GM23338 (cell line): ENCODE measurements around the gene TUBA3D. TPM values are rescaled to one million over a fixed set of nuclear protein-coding genes. Genes with fewer than 3 reads are reported as not detected.

Experiments
- ATAC-seq: fragments of 200-7000 bp; cut with Tn5 transposase; 3 replicates; pipeline ENCODE4 v1.9.1; 2020
- DNase-seq: peaks from one replicate; pipeline ENCODE4 v3.0.0-alpha.2; 2015; ENCODE audit warnings: low spot score
- H2AFZ ChIP-seq: fragments of 200-600 bp; sonication (generic); 2 replicates; pipeline ENCODE4 v1.8.0; 2016; ENCODE audit warnings: antibody characterized with exemption, mild to moderate bottlenecking, moderate library complexity
- H3F3A ChIP-seq: fragments of 200-600 bp; sonication (generic); replicated peaks from 2 replicates; pipeline ENCODE4 v1.8.0; 2017; ENCODE audit warnings: antibody characterized with exemption, mixed run types, low read depth
- H3K27ac ChIP-seq: fragments of 200-600 bp; sonication (generic); 2 replicates; pipeline ENCODE4 v1.6.1; 2016; ENCODE audit warnings: low read depth
- H3K27me3 ChIP-seq: fragments of 200-600 bp; sonication (generic); 2 replicates; pipeline ENCODE4 v1.8.0; 2016; ENCODE audit warnings: mild to moderate bottlenecking, mixed run types, moderate library complexity; ENCODE audit not compliant: insufficient read depth
- H3K36me3 ChIP-seq: fragments of 200-600 bp; sonication (generic); 2 replicates; pipeline ENCODE4 v1.8.0; 2016; ENCODE audit warnings: mild to moderate bottlenecking; ENCODE audit not compliant: insufficient read depth
- H3K4me1 ChIP-seq: fragments of 200-600 bp; sonication (generic); 2 replicates; pipeline ENCODE4 v1.8.0; 2016; ENCODE audit warnings: mild to moderate bottlenecking, moderate library complexity; ENCODE audit not compliant: insufficient read depth
- H3K4me2 ChIP-seq: fragments of 200-600 bp; sonication (generic); 2 replicates; pipeline ENCODE4 v1.7.1; 2017; ENCODE audit warnings: mixed run types
- H3K4me3 ChIP-seq: fragments of 200-600 bp; sonication (generic); 2 replicates; pipeline ENCODE4 v1.6.1; 2016; ENCODE audit warnings: mixed run types
- H3K79me2 ChIP-seq: fragments of 200-600 bp; sonication (generic); replicated peaks from 2 replicates; pipeline ENCODE4 v1.8.0; 2017; ENCODE audit warnings: mild to moderate bottlenecking; ENCODE audit not compliant: insufficient read depth
- H3K9me2 ChIP-seq: fragments of 200-600 bp; sonication (generic); 2 replicates; pipeline ENCODE4 v1.8.0; 2017; ENCODE audit not compliant: insufficient read depth
- H4K20me1 ChIP-seq: fragments of 200-600 bp; sonication (generic); replicated peaks from 2 replicates; pipeline ENCODE4 v1.8.0; 2017; ENCODE audit warnings: mild to moderate bottlenecking; ENCODE audit not compliant: insufficient read depth
- H3K27ac Mint-ChIP-seq: 2 replicates; pipeline ENCODE4 v1.8.0; 2020; ENCODE audit warnings: inconsistent platforms, mild to moderate bottlenecking, moderate library complexity, mixed read lengths
- H3K27me3 Mint-ChIP-seq: 3 replicates; pipeline ENCODE4 v1.8.0; 2022; ENCODE audit warnings: low read depth, mild to moderate bottlenecking, moderate library complexity, mixed read lengths, inconsistent platforms; ENCODE audit not compliant: insufficient read depth, poor library complexity
- H3K36me3 Mint-ChIP-seq: 3 replicates; pipeline ENCODE4 v1.8.0; 2021; ENCODE audit warnings: low read depth, mild to moderate bottlenecking, inconsistent platforms, moderate library complexity, mixed read lengths
- H3K4me1 Mint-ChIP-seq: 3 replicates; pipeline ENCODE4 v1.8.0; 2020; ENCODE audit warnings: mild to moderate bottlenecking, inconsistent platforms, mixed read lengths
- H3K4me3 Mint-ChIP-seq: 3 replicates; pipeline ENCODE4 v1.8.0; 2021; ENCODE audit warnings: moderate library complexity, mild to moderate bottlenecking, inconsistent platforms, mixed read lengths
- H3K9me3 Mint-ChIP-seq: 3 replicates; pipeline ENCODE4 v1.8.0; 2020; ENCODE audit warnings: moderate library complexity, mild to moderate bottlenecking, inconsistent platforms, mixed read lengths
- CREB1 ChIP-seq: fragments of 250-450 bp; sonication (Bioruptor Pico); IDR thresholded peaks from 2 replicates; pipeline ENCODE4 v1.5.0; 2020; ENCODE audit warnings: low read depth, mild to moderate bottlenecking, moderate library complexity
- JUNB ChIP-seq: IDR thresholded peaks from one replicate; pipeline ENCODE4 v1.6.1; 2016; ENCODE audit warnings: antibody characterized with exemption; ENCODE audit not compliant: unreplicated experiment
- NANOG ChIP-seq: IDR thresholded peaks from 2 replicates; pipeline ENCODE4 v1.6.1; 2016; ENCODE audit warnings: antibody characterized with exemption, borderline replicate concordance
- POLR2AphosphoS5 ChIP-seq: IDR thresholded peaks from 2 replicates; pipeline ENCODE4 v1.6.1; 2016; ENCODE audit warnings: antibody characterized with exemption, low read depth
- STAT1 ChIP-seq: IDR thresholded peaks from one replicate; pipeline ENCODE4 v1.6.1; 2016; ENCODE audit warnings: antibody characterized with exemption; ENCODE audit not compliant: unreplicated experiment
- ZNF114 ChIP-seq: fragments of 250-450 bp; sonication (Bioruptor Pico); IDR thresholded peaks from 2 replicates; pipeline ENCODE4 v1.5.0; 2020; ENCODE audit warnings: mild to moderate bottlenecking, moderate library complexity
- ZNF331 ChIP-seq: fragments of 250-450 bp; sonication (Bioruptor Pico); IDR thresholded peaks from 2 replicates; pipeline ENCODE4 v1.5.0; 2020; ENCODE audit warnings: low read depth, mild to moderate bottlenecking, moderate library complexity
- polyA plus RNA-seq: library from polyadenylated mRNA; unstranded; fragments of >200 nt; fragmentation: Nextera tagmentation; extraction: Ambion mirVana; gene quantifications from 2 replicates; pipeline ENCODE4 v1.2.1, GENCODE V29; 2016
- total RNA-seq: library from RNA; depleted of rRNA; stranded (reverse); fragments of >200 nt; shearing (Covaris generic); gene quantifications from 2 replicates; pipeline ENCODE4 v1.2.3, GENCODE V29; 2014
- TF ChIP-seq, protein P1 (sequence below): fragments of 250-450 bp; sonication (Bioruptor Pico); IDR thresholded peaks from 2 replicates; pipeline ENCODE4 v1.5.0; 2020; ENCODE audit warnings: mild to moderate bottlenecking, moderate library complexity
- TF ChIP-seq, protein P2 (sequence below), 2 experiments: fragments of 200-600 bp in 1 of 2; sonication (generic) in 1 of 2; conservative IDR thresholded peaks; 2 replicates each; pipeline versions ENCODE4 v1.5.1 to v1.6.1; 2016 to 2017; ENCODE audit warnings: antibody characterized with exemption in 2 of 2, low read depth in 2 of 2, mild to moderate bottlenecking in 2 of 2, moderate library complexity in 1 of 2

The TUBA3D gene
- total and polyA plus RNA-seq, 2 experiments from 2014 or later, result 0.27 TPM; not detected in 1

DNA sequence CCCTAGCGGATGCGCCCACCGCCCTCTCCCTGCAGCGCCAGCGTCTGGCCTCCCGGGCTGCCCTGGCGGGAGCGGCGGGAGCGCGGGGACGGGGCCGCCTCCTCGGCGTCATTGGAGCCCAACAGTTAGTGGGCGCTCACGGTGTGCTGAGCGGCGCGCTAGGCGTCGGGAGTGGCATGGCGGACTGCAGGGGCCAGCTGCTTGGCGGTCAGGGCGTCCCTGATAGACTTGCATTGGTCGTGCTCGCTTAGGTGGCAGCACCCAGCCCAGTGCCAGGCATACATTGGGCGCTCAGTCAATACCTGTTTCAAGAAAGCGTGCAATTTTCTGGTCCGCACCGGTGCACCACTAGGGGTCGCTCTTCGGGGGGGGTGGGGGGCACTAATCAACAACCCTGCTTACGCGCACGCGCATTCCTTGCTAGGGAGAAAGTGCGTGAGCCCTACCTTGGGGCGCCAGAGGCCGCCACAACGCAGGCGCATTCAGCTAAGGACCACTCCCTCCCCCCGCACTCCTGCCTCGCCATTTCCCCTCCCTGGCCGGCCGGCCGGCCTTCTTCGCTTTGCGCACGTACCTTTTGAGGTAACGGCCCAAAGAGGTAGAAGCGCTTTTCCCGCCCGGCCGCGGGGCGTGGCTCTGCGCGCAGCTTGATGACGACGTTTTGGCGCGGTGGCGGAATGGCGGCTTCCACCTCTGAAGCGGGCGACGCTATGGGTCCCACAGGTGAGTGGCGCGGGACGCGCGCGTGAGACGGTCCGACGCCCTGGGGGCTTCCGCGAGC lies 16.7 kb downstream of the TUBA3D start:
- peaks cover 19% of the 10 kb centered on the region for H3K27me3 Mint-ChIP-seq
- ATAC-seq, result peak; percentile 84

DNA sequence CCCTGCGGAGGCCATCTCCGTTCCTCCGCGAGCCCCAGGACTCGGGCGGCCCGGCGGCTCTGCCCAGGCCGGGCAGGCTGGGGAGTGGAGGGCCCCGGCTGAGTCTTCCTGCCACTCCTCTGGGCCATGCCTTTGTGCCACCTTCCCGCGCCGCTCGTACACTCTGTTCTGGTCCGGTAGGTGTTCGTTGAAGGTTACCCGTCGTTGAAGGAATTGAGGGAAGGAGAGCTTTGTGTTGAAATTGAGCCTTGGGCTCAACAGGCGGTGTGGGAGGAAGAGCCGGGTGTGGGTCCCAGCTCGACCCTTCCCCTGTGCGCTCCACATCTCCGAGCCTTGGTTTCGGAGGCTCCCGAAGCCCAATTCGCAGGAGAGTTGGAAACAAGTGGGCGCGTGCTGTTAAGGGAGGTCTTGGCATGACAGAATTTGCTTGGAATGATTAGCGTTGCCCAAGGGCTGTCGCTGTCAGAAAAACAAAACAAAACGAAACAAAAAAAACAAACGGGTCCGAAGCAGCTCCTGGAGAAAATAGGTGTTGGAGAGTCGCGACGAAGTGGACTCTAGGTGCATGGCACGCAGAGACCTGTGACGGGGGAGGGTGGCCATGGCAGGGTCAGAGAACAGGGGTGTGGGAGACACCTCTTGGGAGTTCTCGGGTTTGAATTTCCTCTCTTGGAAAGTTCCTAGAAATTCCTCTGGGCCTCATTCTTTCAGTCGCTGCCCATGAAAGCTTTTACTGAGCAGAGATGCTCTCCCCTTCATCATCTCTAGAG lies 17.5 kb downstream of the TUBA3D start:
- Mint-ChIP-seq H3K36me3 (peaks cover 19% of the 10 kb centered on the region), H3K27ac (peak overlapping the region; percentile 100), H3K4me1 (peaks cover 12% of the 10 kb centered on the region), H3K9me3 (no peaks in the 10 kb centered on the region; the same call in 2 of the 3 replicates), H3K4me3 (peak overlapping the region; percentile 99), H3K27me3 (peaks cover 19% of the 10 kb centered on the region)
- peak overlapping the region; percentile 95 for H3K4me2 ChIP-seq
- no peaks in the 10 kb centered on the region for H3K36me3 ChIP-seq
- H3K79me2 ChIP-seq, result peaks cover 44% of the 10 kb centered on the region
- DNase-seq (peak; percentile 43), ATAC-seq (peak; percentile 24)
- no peaks in the 10 kb centered on the region; the same call in 1 of the 2 replicates for H3K4me1 ChIP-seq
- no peaks in the 10 kb centered on the region for H3K27me3 ChIP-seq
- peak overlapping the region; percentile 90 for H3K4me3 ChIP-seq
- H4K20me1 ChIP-seq, result no peaks in the 10 kb centered on the region
- H3K9me2 ChIP-seq, result no peaks in the 10 kb centered on the region
- H3K27ac ChIP-seq, result peak overlapping the region; percentile 94
- no peak overlapping the region; the same call in 1 of the 2 replicates for H2AFZ ChIP-seq
- H3F3A ChIP-seq, result no peaks in the 10 kb centered on the region
- TF ChIP-seq ZNF331 (no peak), POLR2AphosphoS5 (no peak), ZNF114 (CRISPR knock-in tag) (no peak), CREB1 (CRISPR knock-in tag) (no peak), NANOG (no peak), JUNB (no peak), STAT1 (no peak)
- TF ChIP-seq, protein P1, sequence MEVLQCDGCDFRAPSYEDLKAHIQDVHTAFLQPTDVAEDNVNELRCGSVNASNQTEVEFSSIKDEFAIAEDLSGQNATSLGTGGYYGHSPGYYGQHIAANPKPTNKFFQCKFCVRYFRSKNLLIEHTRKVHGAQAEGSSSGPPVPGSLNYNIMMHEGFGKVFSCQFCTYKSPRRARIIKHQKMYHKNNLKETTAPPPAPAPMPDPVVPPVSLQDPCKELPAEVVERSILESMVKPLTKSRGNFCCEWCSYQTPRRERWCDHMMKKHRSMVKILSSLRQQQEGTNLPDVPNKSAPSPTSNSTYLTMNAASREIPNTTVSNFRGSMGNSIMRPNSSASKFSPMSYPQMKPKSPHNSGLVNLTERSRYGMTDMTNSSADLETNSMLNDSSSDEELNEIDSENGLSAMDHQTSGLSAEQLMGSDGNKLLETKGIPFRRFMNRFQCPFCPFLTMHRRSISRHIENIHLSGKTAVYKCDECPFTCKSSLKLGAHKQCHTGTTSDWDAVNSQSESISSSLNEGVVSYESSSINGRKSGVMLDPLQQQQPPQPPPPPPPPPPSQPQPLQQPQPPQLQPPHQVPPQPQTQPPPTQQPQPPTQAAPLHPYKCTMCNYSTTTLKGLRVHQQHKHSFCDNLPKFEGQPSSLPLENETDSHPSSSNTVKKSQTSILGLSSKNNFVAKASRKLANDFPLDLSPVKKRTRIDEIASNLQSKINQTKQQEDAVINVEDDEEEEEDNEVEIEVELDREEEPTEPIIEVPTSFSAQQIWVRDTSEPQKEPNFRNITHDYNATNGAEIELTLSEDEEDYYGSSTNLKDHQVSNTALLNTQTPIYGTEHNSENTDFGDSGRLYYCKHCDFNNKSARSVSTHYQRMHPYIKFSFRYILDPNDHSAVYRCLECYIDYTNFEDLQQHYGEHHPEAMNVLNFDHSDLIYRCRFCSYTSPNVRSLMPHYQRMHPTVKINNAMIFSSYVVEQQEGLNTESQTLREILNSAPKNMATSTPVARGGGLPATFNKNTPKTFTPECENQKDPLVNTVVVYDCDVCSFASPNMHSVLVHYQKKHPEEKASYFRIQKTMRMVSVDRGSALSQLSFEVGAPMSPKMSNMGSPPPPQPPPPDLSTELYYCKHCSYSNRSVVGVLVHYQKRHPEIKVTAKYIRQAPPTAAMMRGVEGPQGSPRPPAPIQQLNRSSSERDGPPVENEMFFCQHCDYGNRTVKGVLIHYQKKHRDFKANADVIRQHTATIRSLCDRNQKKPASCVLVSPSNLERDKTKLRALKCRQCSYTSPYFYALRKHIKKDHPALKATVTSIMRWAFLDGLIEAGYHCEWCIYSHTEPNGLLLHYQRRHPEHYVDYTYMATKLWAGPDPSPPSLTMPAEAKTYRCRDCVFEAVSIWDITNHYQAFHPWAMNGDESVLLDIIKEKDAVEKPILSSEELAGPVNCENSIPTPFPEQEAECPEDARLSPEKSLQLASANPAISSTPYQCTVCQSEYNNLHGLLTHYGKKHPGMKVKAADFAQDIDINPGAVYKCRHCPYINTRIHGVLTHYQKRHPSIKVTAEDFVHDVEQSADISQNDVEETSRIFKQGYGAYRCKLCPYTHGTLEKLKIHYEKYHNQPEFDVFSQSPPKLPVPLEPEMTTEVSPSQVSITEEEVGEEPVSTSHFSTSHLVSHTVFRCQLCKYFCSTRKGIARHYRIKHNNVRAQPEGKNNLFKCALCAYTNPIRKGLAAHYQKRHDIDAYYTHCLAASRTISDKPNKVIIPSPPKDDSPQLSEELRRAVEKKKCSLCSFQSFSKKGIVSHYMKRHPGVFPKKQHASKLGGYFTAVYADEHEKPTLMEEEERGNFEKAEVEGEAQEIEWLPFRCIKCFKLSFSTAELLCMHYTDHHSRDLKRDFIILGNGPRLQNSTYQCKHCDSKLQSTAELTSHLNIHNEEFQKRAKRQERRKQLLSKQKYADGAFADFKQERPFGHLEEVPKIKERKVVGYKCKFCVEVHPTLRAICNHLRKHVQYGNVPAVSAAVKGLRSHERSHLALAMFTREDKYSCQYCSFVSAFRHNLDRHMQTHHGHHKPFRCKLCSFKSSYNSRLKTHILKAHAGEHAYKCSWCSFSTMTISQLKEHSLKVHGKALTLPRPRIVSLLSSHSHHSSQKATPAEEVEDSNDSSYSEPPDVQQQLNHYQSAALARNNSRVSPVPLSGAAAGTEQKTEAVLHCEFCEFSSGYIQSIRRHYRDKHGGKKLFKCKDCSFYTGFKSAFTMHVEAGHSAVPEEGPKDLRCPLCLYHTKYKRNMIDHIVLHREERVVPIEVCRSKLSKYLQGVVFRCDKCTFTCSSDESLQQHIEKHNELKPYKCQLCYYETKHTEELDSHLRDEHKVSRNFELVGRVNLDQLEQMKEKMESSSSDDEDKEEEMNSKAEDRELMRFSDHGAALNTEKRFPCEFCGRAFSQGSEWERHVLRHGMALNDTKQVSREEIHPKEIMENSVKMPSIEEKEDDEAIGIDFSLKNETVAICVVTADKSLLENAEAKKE (CRISPR knock-in tag), result no peak

More for the DNA sequence above, 16.7 kb downstream of the TUBA3D start:
- peak overlapping the region; percentile 95 for H3K4me2 ChIP-seq
- no peaks in the 10 kb centered on the region for H3K36me3 ChIP-seq
- peak; percentile 92 for DNase-seq
- H3K79me2 ChIP-seq, result peaks cover 44% of the 10 kb centered on the region
- Mint-ChIP-seq H3K9me3 (no peaks in the 10 kb centered on the region; the same call in 1 of the 3 replicates), H3K4me1 (peaks cover 12% of the 10 kb centered on the region), H3K4me3 (peak overlapping the region; percentile 99), H3K36me3 (peaks cover 20% of the 10 kb centered on the region), H3K27ac (peak overlapping the region; percentile 94)
- H3K27ac ChIP-seq, result peak overlapping the region; percentile 94
- H3K27me3 ChIP-seq, result no peaks in the 10 kb centered on the region
- no peaks in the 10 kb centered on the region for H3K9me2 ChIP-seq
- TF ChIP-seq, protein P2, sequence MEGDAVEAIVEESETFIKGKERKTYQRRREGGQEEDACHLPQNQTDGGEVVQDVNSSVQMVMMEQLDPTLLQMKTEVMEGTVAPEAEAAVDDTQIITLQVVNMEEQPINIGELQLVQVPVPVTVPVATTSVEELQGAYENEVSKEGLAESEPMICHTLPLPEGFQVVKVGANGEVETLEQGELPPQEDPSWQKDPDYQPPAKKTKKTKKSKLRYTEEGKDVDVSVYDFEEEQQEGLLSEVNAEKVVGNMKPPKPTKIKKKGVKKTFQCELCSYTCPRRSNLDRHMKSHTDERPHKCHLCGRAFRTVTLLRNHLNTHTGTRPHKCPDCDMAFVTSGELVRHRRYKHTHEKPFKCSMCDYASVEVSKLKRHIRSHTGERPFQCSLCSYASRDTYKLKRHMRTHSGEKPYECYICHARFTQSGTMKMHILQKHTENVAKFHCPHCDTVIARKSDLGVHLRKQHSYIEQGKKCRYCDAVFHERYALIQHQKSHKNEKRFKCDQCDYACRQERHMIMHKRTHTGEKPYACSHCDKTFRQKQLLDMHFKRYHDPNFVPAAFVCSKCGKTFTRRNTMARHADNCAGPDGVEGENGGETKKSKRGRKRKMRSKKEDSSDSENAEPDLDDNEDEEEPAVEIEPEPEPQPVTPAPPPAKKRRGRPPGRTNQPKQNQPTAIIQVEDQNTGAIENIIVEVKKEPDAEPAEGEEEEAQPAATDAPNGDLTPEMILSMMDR (conservative IDR thresholded peaks at IDR 0.05; ENCODE audit: low read depth in 2 of 2), result peak; percentile 71 to 73
- TF ChIP-seq CREB1 (CRISPR knock-in tag) (peak; percentile 93), STAT1 (no peak)
- H3K4me1 ChIP-seq, result no peaks in the 10 kb centered on the region; the same call in 1 of the 2 replicates
- H3F3A ChIP-seq, result no peaks in the 10 kb centered on the region
- peak overlapping the region; percentile 90 for H3K4me3 ChIP-seq
- no peaks in the 10 kb centered on the region for H4K20me1 ChIP-seq
- peak overlapping the region; percentile 86; the same call in 1 of the 2 replicates for H2AFZ ChIP-seq
